Small intestine (tissue), 7 donors: ENCODE data around the gene SDE2. TPM values are rescaled to one million over a fixed set of nuclear protein-coding genes. Genes with fewer than 3 reads are reported as not detected.

Experiments used
- DNase-seq, 2 donors: peaks; one replicate each; pipeline versions ENCODE4 v3.0.0 to v3.0.0-alpha.2; 2013
- FAIRE-seq: peaks from 2 replicates; lab custom pipeline; 2012; peaks lifted over from hg19 to GRCh38; lab: Jason Lieb, UNC
- H3K27ac ChIP-seq, 3 donors: one replicate each; pipeline ENCODE4 v1.5.1; 2013; ENCODE audit warnings: low read length in 2 of 3, mild to moderate bottlenecking in 2 of 3, control low read depth in 1 of 3, inconsistent platforms in 1 of 3, low read depth in 1 of 3, moderate library complexity in 1 of 3
- H3K27me3 ChIP-seq, 3 donors: one replicate each; pipeline ENCODE4 v1.6.1; 2013; ENCODE audit warnings: low read length in 3 of 3, inconsistent platforms in 1 of 3; ENCODE audit not compliant: control insufficient read depth in 3 of 3, insufficient read depth in 3 of 3
- H3K36me3 ChIP-seq, 3 donors: one replicate each; pipeline ENCODE4 v1.6.1; 2013; ENCODE audit warnings: low read length in 3 of 3, inconsistent platforms in 1 of 3, low read depth in 1 of 3, mild to moderate bottlenecking in 1 of 3, moderate library complexity in 1 of 3; ENCODE audit not compliant: control insufficient read depth in 3 of 3, insufficient read depth in 2 of 3
- H3K4me1 ChIP-seq, 3 donors: one replicate each; pipeline ENCODE4 v1.6.1; 2013; ENCODE audit warnings: low read length in 2 of 3, inconsistent platforms in 1 of 3, low read depth in 1 of 3, mild to moderate bottlenecking in 1 of 3, moderate library complexity in 1 of 3; ENCODE audit not compliant: control insufficient read depth in 3 of 3, insufficient read depth in 2 of 3
- H3K4me3 ChIP-seq, 3 donors: one replicate each; pipeline ENCODE4 v1.5.1; 2013; ENCODE audit warnings: low read length in 3 of 3, control low read depth in 1 of 3, inconsistent platforms in 1 of 3, low read depth in 1 of 3, mild to moderate bottlenecking in 1 of 3, moderate library complexity in 1 of 3
- H3K9me3 ChIP-seq, 2 donors: one replicate each; pipeline ENCODE4 v1.6.1; 2013; ENCODE audit warnings: low read depth in 1 of 2, low read length in 1 of 2; ENCODE audit not compliant: control insufficient read depth in 2 of 2, insufficient read depth in 1 of 2
- WGBS, 3 donors: extraction: QIAGEN DNeasy Blood & Tissue Kit; methylation state at CpG; one replicate each; pipeline ENCODE4 v1.1.7; 2013; 5-methylcytosine and 5-hydroxymethylcytosine counted together
- polyA plus RNA-seq, 4 donors: library from polyadenylated mRNA; stranded (reverse) in 3 of 4; unstranded in 1 of 4; fragments of 200-250 nt in 3 of 4; fragments of 120-200 nt in 1 of 4; gene quantifications; one replicate each; pipeline versions ENCODE4 v1.2.1 to v1.2.3, GENCODE V29; 2013
- donor health status: healthy with polysubstance abuse.
- donor health status: control.
- donor health status: control.
- donor health status: Bipolar disorder and iron deficiency.
- donor health status: healthy.

Gene SDE2
- polyA plus RNA-seq, 4 donors: 7.8 to 16.8 (median 9.7) TPM

DNA sequence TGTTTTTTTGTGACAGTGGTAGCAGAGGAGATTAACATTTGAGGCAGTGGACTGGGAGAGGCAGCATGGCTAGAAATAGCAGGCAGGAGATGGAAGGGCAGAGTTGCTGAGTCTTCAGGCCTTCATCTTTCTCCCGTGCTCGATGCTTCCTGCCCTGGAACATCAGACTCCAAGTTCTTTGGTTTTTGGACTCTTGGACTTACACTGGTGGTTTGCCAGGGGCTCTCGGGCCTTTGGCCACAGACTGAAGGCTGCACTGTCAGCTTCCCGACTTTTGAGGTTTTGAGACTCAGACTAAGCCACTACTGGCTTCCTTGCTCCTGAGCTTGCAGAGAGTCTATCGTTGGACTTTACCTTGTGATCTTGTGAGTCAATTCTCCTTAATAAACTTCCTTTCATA lies 33.9 kb downstream of the SDE2 start:
- H3K36me3 ChIP-seq: no peaks in the 10 kb centered on the region
- FAIRE-seq (no peak), DNase-seq (peak in 1 of 2 donors; percentile 35)
- no peak overlapping the region for H3K4me3 ChIP-seq
- H3K27ac ChIP-seq: no peak overlapping the region
- peaks cover 0 to 7% (median 0%) of the 10 kb centered on the region in 3 donors for H3K27me3 ChIP-seq
- no peaks in the 10 kb centered on the region for H3K9me3 ChIP-seq
- 21 to 53% (median 32%) methylated on average over 5 of the region's 5 CpGs for WGBS, 3 donors
- H3K4me1 ChIP-seq: peaks cover 3 to 6% (median 3%) of the 10 kb centered on the region in 3 donors

- H3K9me3 ChIP-seq: no peaks in the 10 kb centered on the region
- 88 to 95% (median 90%) methylated on average over 15 of the region's 15 CpGs for WGBS, 3 donors
- no peak overlapping the region for H3K27ac ChIP-seq
- H3K27me3 ChIP-seq: peaks cover 0 to 7% (median 0%) of the 10 kb centered on the region in 3 donors
- H3K4me3 ChIP-seq: no peak overlapping the region
- FAIRE-seq (no peak), DNase-seq (no peak)
- H3K4me1 ChIP-seq: peaks cover 2 to 3% (median 3%) of the 10 kb centered on the region in 3 donors
- no peaks in the 10 kb centered on the region for H3K36me3 ChIP-seq
Observed at GRCh38 chr1:225963735-225964530, 35.2 kb downstream of the SDE2 start.

DNA sequence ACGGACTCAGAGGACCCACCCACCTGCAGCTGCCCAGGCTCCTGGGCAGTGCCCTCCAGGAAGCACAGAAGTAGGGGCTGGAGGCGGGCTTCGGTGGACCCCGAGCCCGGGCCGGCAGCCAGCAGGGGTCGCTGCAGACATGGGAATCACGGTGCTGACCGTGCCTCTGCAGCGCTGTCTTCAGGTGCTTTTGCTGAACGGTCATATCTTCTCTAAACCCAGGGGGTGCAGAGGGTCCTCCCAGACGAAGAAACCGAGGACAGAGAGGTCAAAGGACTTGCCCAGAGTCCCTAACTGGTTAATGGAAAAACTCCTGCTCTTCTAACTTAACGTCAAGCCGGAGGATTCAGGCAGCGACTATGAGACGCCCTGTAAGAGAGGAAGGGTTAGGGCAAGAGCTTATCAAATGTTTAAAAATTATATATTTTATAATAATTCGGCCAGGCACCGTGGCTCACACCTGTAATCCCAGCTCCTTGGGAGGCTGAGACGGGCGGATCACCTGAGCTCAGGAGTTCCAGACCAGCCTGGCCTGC lies 36.6 kb downstream of the SDE2 start:
- no peak overlapping the region for H3K4me3 ChIP-seq
- WGBS, 3 donors: 18 to 30% (median 19%) methylated on average over 21 of the region's 21 CpGs
- FAIRE-seq: no peak

GRCh38 chr1:225961659-225962439 lies 37.3 kb downstream of the SDE2 start:
- Histone ChIP-seq H3K27me3 (peaks cover 0 to 7% (median 0%) of the 10 kb centered on the region in 3 donors), H3K36me3 (no peaks in the 10 kb centered on the region), H3K27ac (no peak overlapping the region), H3K4me3 (no peak overlapping the region), H3K4me1 (peaks cover 0 to 3% (median 3%) of the 10 kb centered on the region in 3 donors), H3K9me3 (no peaks in the 10 kb centered on the region)
- DNase-seq: no peak
- FAIRE-seq: no peak
- 45 to 70% (median 58%) methylated on average over 20 of the region's 20 CpGs for WGBS, 3 donors

More for the DNA sequence above, 36.6 kb downstream of the SDE2 start:
- H3K9me3 ChIP-seq: no peaks in the 10 kb centered on the region
- H3K36me3 ChIP-seq: no peaks in the 10 kb centered on the region
- no peak overlapping the region for H3K27ac ChIP-seq
- H3K27me3 ChIP-seq: peaks cover 0 to 7% (median 0%) of the 10 kb centered on the region in 3 donors
- H3K4me1 ChIP-seq: peaks cover 0 to 3% (median 3%) of the 10 kb centered on the region in 3 donors
- DNase-seq: peak; percentile 49 to 73

DNA sequence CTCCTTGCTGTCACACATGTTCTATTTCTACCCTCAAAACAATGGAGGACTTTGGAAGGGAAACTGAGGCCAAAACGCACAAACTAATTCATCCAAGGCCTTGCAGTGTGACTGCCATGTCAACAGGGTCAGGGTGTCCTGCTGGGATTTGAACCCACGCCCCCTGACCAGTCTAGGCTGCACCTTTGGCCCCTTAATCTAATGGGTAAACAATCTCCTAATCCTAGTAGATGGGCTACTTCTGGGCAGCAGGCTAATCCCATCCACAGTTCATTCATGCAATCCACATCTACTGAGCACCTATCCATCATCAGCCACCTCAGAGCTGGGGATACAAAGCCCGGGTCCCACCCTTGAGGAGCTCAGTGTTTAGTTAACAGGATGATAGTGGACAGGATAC lies 41.1 kb downstream of the SDE2 start:
- no peak for FAIRE-seq
- H3K27me3 ChIP-seq: peaks cover 0 to 7% (median 0%) of the 10 kb centered on the region in 3 donors
- no peaks in the 10 kb centered on the region for H3K9me3 ChIP-seq
- H3K27ac ChIP-seq: no peak overlapping the region
- DNase-seq: no peak
- H3K4me3 ChIP-seq: no peak overlapping the region
- peaks cover 0 to 3% (median 3%) of the 10 kb centered on the region in 3 donors for H3K4me1 ChIP-seq
- no peaks in the 10 kb centered on the region for H3K36me3 ChIP-seq
- 70 to 80% (median 74%) methylated on average over 3 of the region's 3 CpGs for WGBS, 3 donors

- peaks cover 0 to 7% (median 0%) of the 10 kb centered on the region in 3 donors for H3K27me3 ChIP-seq
- no peak overlapping the region for H3K27ac ChIP-seq
- WGBS, 3 donors: 74 to 92% (median 88%) methylated on average over 1 of the region's 1 CpG
- FAIRE-seq (no peak), DNase-seq (no peak)
- no peak overlapping the region for H3K4me3 ChIP-seq
- H3K9me3 ChIP-seq: no peaks in the 10 kb centered on the region
- no peaks in the 10 kb centered on the region for H3K4me1 ChIP-seq
- no peaks in the 10 kb centered on the region for H3K36me3 ChIP-seq
Observed at GRCh38 chr1:225954753-225955152, 44.4 kb downstream of the SDE2 start.

- WGBS, 3 donors: 75 to 86% (median 76%) methylated on average over 4 of the region's 4 CpGs
Observed at GRCh38 chr1:225953315-225953714, 45.8 kb downstream of the SDE2 start.

DNA sequence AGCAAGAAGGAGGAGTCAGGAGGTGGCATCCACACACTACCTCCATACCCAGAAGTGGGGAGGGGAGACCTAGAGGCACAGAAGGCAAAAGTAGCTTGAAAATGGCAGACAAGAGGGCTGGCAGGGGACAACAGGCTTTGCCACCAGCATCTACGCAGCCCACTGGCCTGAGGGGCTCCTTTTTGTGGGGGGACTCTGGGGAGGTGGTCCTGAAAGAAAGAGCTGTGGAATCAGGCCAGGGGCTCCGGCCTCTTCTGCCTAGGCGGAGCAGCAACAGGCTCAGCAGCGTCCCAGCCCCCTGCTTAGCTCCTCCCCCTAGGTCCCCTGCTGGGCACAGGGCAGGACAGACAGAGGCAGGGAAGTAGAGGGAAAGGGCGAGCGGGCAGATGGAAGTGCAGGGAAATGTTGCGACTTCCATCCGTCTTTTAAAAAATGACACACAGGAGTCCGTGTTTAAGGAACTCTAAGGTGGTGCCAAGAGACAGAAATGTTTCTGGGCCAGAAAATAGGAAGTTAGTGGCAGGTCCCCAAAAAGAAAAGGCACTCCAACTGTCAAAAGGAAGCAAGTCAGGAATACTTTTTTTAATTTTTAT lies 48.1 kb downstream of the SDE2 start:
- H3K4me1 ChIP-seq: no peaks in the 10 kb centered on the region
- H3K27ac ChIP-seq: no peak overlapping the region
- H3K36me3 ChIP-seq: no peaks in the 10 kb centered on the region
- DNase-seq: no peak
- FAIRE-seq: no peak
- 70 to 84% (median 79%) methylated on average over 9 of the region's 9 CpGs for WGBS, 3 donors
- H3K27me3 ChIP-seq: peaks cover 0 to 15% (median 0%) of the 10 kb centered on the region in 3 donors
- no peak overlapping the region for H3K4me3 ChIP-seq
- no peaks in the 10 kb centered on the region for H3K9me3 ChIP-seq

More at GRCh38 chr1:225953315-225953714, 45.8 kb downstream of the SDE2 start:
- H3K4me3 ChIP-seq: no peak overlapping the region
- H3K36me3 ChIP-seq: no peaks in the 10 kb centered on the region
- H3K9me3 ChIP-seq: no peaks in the 10 kb centered on the region
- H3K27me3 ChIP-seq: peaks cover 0 to 7% (median 0%) of the 10 kb centered on the region in 3 donors
- FAIRE-seq (no peak), DNase-seq (no peak)
- no peak overlapping the region for H3K27ac ChIP-seq
- no peaks in the 10 kb centered on the region for H3K4me1 ChIP-seq
